ENCODE results near the gene CDIPT.
"Not testable (repeated sequence)": the region's sequence is repeated elsewhere in the genome, so short reads cannot be mapped to it uniquely, and the experiment has no call there.

CDIPT gene

GRCh38 chr16:29896841-29897240 is 33.8 kb upstream of the CDIPT start:
- no peak for DNase-seq (ENCODE audit: low spot score)

GRCh38 chr16:29894352-29894751 is 31.3 kb upstream of the CDIPT start:
- DNase-seq (ENCODE audit: low spot score), result no peak

GRCh38 chr16:29893553-29893952 is 30.5 kb upstream of the CDIPT start:
- no peak for DNase-seq (ENCODE audit: low spot score)

GRCh38 chr16:29892458-29892813 is 29.4 kb upstream of the CDIPT start:
- no peak for DNase-seq (ENCODE audit: low spot score)

- no peak for DNase-seq (ENCODE audit: low spot score)
These were observed 28.8 kb upstream of the CDIPT start for GRCh38 chr16:29891525-29892457.

GRCh38 chr16:29889372-29889771 is 26.3 kb upstream of the CDIPT start:
- DNase-seq (ENCODE audit: low spot score), result not testable (repeated sequence)

- no peak for DNase-seq (ENCODE audit: low spot score)
These were observed 21.0 kb upstream of the CDIPT start for GRCh38 chr16:29883987-29884386.

- DNase-seq (ENCODE audit: low spot score), result no peak
These were observed 18.0 kb upstream of the CDIPT start for GRCh38 chr16:29881050-29881449.

GRCh38 chr16:29878172-29878571 is 15.1 kb upstream of the CDIPT start:
- DNase-seq (ENCODE audit: low spot score), result no peak

GRCh38 chr16:29877266-29877961 is 14.4 kb upstream of the CDIPT start:
- peak; percentile 64 for DNase-seq (ENCODE audit: low spot score)

- DNase-seq (ENCODE audit: low spot score), result peak; percentile 64
These were observed 13.7 kb upstream of the CDIPT start for GRCh38 chr16:29876594-29877249.

- DNase-seq (ENCODE audit: low spot score), result no peak
These were observed 13.2 kb upstream of the CDIPT start for GRCh38 chr16:29876217-29876593.

GRCh38 chr16:29875206-29875605 is 12.2 kb upstream of the CDIPT start:
- DNase-seq (ENCODE audit: low spot score), result no peak

GRCh38 chr16:29873319-29873718 is 10.3 kb upstream of the CDIPT start:
- no peak for DNase-seq (ENCODE audit: low spot score)

GRCh38 chr16:29871822-29872546 is 9.0 kb upstream of the CDIPT start:
- DNase-seq (ENCODE audit: low spot score), result no peak

- DNase-seq (ENCODE audit: low spot score), result not testable (repeated sequence)
These were observed 6.0 kb upstream of the CDIPT start for GRCh38 chr16:29869067-29869466.

GRCh38 chr16:29868396-29869009 is 5.5 kb upstream of the CDIPT start:
- DNase-seq (ENCODE audit: low spot score), result no peak

GRCh38 chr16:29864205-29864604 is 1.2 kb upstream of the CDIPT start:
- DNase-seq (ENCODE audit: low spot score), result no peak

- DNase-seq (ENCODE audit: low spot score), result no peak
These were observed 601 bp upstream of the CDIPT start for GRCh38 chr16:29863669-29863984.

- peak; percentile 32 for DNase-seq (ENCODE audit: low spot score)
These were observed 593 bp downstream of the CDIPT start for GRCh38 chr16:29862383-29862883.

GRCh38 chr16:29860218-29860617 is 2.8 kb downstream of the CDIPT start:
- no peak for DNase-seq (ENCODE audit: low spot score)

- no peak for DNase-seq (ENCODE audit: low spot score)
These were observed 4.1 kb downstream of the CDIPT start for GRCh38 chr16:29858974-29859373.

Measured in AG20443 (cell line).